Measurements from ENCODE around the gene RAMP1. TPM values are rescaled to one million over a fixed set of nuclear protein-coding genes. Genes with fewer than 3 reads are reported as not detected.
"Not testable (repeated sequence)": the region's sequence is repeated elsewhere in the genome, so short reads cannot be mapped to it uniquely, and the experiment has no call there.

The RAMP1 gene
- total and polyA plus RNA-seq, 2 experiments from 2014 or later, result 5.6 to 5.7 TPM

- Histone ChIP-seq H3K36me3 (no peaks in the 10 kb centered on the region), H3K9me3 (ENCODE audit: low read depth) (no peaks in the 10 kb centered on the region), H3K4me1 (ENCODE audit: low read depth) (peaks cover 3% of the 10 kb centered on the region), H3K4me3 (no peak overlapping the region), H3K27me3 (no peaks in the 10 kb centered on the region), H3K27ac (no peak overlapping the region)
- peak in 1 of 2 donors; percentile 84 for DNase-seq (ENCODE audit: low read depth in 1 of 2, low spot score in 1 of 2)
- TF ChIP-seq CTCF (IDR thresholded peaks at IDR 0.05; ENCODE audit: low read depth, low read length), result no peak
Observed at GRCh38 chr2:237833546-237833945, 25.9 kb upstream of the RAMP1 start.

DNA sequence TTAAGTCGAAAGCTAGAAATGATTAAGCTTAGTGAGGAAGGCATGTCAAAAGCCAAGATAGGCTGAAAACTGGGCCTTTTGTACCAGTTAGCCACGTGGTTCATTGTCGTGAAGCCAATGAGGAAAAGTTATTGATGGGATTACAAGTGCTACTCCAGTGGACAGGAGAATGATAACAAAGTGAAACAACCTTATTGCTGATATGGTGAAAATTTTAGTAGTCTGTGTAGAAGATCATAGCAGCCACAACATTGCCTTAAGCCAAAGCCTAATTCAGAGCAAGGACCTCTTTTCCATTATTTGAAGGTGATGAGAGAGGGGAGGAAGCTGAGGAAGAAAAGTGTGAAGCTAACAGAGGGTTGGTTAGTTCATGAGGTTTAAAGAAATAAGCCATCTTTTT lies 24.1 kb upstream of the RAMP1 start:
- no peaks in the 10 kb centered on the region for H3K36me3 ChIP-seq
- no peak for DNase-seq (ENCODE audit: low read depth in 1 of 2, low spot score in 1 of 2)
- no peak overlapping the region for H3K4me3 ChIP-seq
- peaks cover 3% of the 10 kb centered on the region for H3K4me1 ChIP-seq (ENCODE audit: low read depth)
- no peaks in the 10 kb centered on the region for H3K27me3 ChIP-seq
- TF ChIP-seq CTCF (IDR thresholded peaks at IDR 0.05; ENCODE audit: low read depth, low read length), result no peak
- no peaks in the 10 kb centered on the region for H3K9me3 ChIP-seq (ENCODE audit: low read depth)
- H3K27ac ChIP-seq, result no peak overlapping the region

- Histone ChIP-seq H3K27me3 (no peaks in the 10 kb centered on the region), H3K27ac (no peak overlapping the region), H3K9me3 (ENCODE audit: low read depth) (no peaks in the 10 kb centered on the region), H3K4me3 (no peak overlapping the region), H3K4me1 (ENCODE audit: low read depth) (no peaks in the 10 kb centered on the region), H3K36me3 (no peaks in the 10 kb centered on the region)
- TF ChIP-seq CTCF (IDR thresholded peaks at IDR 0.05; ENCODE audit: low read depth, low read length), result no peak
- no peak for DNase-seq (ENCODE audit: low read depth in 1 of 2, low spot score in 1 of 2)
Observed at GRCh38 chr2:237841051-237841450, 18.4 kb upstream of the RAMP1 start.

- H3K36me3 ChIP-seq; DNase-seq (ENCODE audit: low read depth in 1 of 2, low spot score in 1 of 2); H3K4me1 ChIP-seq (ENCODE audit: low read depth); H3K9me3 ChIP-seq (ENCODE audit: low read depth); H3K27ac ChIP-seq; H3K27me3 ChIP-seq; H3K4me3 ChIP-seq: not testable (repeated sequence)
Observed at GRCh38 chr2:237848940-237849339, 10.5 kb upstream of the RAMP1 start.

DNA sequence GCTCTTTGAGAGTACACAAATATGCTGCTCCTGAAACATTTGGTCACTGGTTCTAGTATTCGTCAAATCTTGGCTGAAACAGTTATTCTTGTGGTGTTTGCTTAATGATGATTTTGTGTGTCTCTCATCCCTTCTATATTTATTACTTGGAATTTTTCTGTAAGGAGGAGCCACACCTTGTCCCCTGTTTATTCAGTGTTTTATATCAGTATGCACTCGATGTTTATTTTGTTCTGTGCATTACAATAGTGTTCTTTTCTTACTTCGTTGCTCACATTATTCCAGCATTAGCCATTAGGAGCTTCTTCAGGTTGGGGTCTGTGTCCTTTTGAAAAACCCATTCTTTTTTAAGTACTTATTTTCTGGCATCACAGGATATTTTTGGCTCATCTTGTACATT lies 5.1 kb upstream of the RAMP1 start:
- DNase-seq (ENCODE audit: low read depth in 1 of 2, low spot score in 1 of 2), result no peak
- H3K27me3 ChIP-seq, result peaks cover 9% of the 10 kb centered on the region

DNA sequence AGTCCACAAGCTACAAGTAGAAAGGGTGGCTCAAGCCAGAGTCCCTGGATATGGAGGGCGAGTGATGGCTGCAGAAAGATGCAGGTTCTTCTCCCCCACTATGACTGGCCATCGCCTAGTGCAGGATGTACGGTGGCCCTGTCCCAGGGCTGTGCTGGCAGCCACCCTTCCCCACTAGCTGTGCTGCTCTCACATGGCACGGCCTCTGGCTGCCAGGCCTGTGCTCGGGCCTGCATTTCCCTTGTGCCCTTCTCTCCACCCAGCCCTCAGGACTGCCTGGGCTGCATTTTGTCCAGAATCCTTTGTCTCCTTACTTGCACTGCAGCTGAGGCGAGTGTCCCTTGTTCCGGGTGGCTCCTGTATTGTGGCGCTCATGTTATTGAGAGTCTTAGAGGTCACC lies 1.6 kb upstream of the RAMP1 start:
- no peaks in the 10 kb centered on the region for H3K4me1 ChIP-seq (ENCODE audit: low read depth)
- H3K27me3 ChIP-seq, result peaks cover 42% of the 10 kb centered on the region
- no peaks in the 10 kb centered on the region for H3K9me3 ChIP-seq (ENCODE audit: low read depth)

More for the DNA sequence above, 5.1 kb upstream of the RAMP1 start:
- H3K4me1 ChIP-seq (ENCODE audit: low read depth), result no peaks in the 10 kb centered on the region
- H3K9me3 ChIP-seq (ENCODE audit: low read depth), result no peaks in the 10 kb centered on the region
- no peak overlapping the region for H3K27ac ChIP-seq
- H3K4me3 ChIP-seq, result no peak overlapping the region
- H3K36me3 ChIP-seq, result no peaks in the 10 kb centered on the region
- TF ChIP-seq CTCF (IDR thresholded peaks at IDR 0.05; ENCODE audit: low read depth, low read length), result no peak

More for the DNA sequence above, 1.6 kb upstream of the RAMP1 start:
- TF ChIP-seq CTCF (IDR thresholded peaks at IDR 0.05; ENCODE audit: low read depth, low read length), result no peak
- H3K4me3 ChIP-seq, result no peak overlapping the region
- no peak for DNase-seq (ENCODE audit: low read depth in 1 of 2, low spot score in 1 of 2)
- H3K36me3 ChIP-seq, result no peaks in the 10 kb centered on the region
- no peak overlapping the region for H3K27ac ChIP-seq

Measured in cardiac muscle cell (in vitro differentiated cells and primary cell).